Stimulated activated CD4-positive, alpha-beta T cell treated with anti-CD3 and anti-CD28 coated beads, Interleukin-4, amount 100 ng/mL, for 4 hours (primary cell): ENCODE data around the gene NPR2.

Experiments
- DNase-seq, 2 experiments: peaks; one replicate each; pipeline ENCODE4 v3.0.0-alpha.2; 2020

Gene NPR2

DNA sequence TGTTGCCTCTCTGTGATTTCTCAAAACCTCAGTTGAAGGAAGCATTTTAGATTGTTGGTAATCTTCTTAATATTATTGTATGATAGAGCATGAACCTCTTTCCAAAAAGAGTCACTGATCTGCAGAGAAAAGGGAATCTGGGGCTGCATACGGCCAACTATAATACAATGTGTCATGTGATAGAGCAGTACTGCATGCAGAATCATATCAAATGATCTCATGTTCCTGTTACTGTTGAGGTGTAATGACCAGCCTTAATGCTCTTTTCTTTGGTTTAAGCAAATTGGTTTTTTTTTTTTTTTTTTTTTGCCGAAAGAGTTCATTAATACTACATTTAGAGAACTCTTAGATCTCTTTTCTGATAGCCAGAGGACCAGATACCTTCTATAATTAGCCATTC lies 24.4 kb upstream of the NPR2 start:
- DNase-seq = no peak

GRCh38 chr9:35767458-35767857 lies 23.9 kb upstream of the NPR2 start:
- no peak for DNase-seq

DNA sequence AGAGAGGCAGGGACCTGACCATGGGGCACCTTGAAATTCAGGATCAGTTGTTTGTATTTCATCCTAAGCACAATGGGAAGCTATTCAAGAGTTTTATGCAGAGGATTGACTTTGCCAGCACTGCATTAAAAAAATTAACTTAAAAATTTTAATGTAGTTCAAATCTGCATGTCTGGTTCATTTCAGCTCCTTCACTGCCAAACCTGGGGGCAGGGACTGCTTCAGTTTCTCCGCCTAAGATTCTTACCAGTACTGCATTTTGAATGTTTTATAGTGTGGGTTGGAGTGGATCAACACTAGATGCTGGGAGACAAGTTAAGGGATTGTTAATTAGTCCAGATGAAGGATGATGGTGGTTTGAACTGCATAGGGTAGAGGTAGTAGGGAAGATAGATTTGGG lies 21.6 kb upstream of the NPR2 start:
- no peak for DNase-seq

- no peak for DNase-seq
Measured at GRCh38 chr9:35771075-35771433, 20.3 kb upstream of the NPR2 start.

DNA sequence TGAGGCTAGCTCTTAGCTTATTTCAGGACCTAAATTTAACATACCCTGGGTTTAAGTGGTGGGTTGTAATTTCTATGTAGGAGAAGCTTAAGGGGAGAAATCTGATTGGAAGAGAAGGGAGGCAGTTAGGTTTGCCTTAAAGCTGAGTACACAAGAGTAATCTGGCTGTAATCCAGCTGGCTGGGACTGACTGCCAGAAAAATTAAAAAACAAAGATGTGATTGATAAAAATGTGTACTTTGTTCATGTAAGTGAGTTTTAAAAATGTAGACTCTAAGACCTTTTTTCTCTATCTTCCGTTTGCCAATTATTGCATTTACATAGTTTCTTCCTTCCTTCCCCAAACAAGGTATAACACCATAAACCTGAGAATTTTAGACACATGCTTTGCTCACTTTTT lies 19.9 kb upstream of the NPR2 start:
- DNase-seq = no peak

DNA sequence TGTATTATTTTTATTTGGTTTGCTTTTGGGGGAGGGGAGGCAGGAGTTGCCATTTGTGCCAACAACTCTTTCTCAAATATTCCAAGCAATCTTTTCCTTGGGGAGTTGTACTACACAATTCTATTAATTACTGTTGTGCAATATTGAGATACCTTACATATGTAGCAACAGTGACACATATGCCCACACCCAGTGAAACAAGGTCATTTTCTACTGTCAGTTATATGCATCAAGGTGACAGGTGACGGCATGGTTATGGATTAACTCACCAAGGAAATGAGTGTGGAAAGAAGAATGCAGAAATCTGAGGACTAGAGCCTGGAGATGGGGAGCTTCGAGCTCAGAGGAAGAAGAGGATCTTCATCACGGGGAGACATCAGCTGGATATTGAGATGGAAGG lies 19.4 kb upstream of the NPR2 start:
- DNase-seq = no peak

- DNase-seq = no peak
Measured at GRCh38 chr9:35774907-35775635, 16.3 kb upstream of the NPR2 start.

GRCh38 chr9:35776018-35776417 lies 15.4 kb upstream of the NPR2 start:
- DNase-seq = no peak

- DNase-seq = no peak
Measured at GRCh38 chr9:35778496-35778895, 12.9 kb upstream of the NPR2 start.

- no peak for DNase-seq
Measured at GRCh38 chr9:35781066-35781465, 10.3 kb upstream of the NPR2 start.

GRCh38 chr9:35783418-35783817 lies 8.0 kb upstream of the NPR2 start:
- no peak for DNase-seq

DNA sequence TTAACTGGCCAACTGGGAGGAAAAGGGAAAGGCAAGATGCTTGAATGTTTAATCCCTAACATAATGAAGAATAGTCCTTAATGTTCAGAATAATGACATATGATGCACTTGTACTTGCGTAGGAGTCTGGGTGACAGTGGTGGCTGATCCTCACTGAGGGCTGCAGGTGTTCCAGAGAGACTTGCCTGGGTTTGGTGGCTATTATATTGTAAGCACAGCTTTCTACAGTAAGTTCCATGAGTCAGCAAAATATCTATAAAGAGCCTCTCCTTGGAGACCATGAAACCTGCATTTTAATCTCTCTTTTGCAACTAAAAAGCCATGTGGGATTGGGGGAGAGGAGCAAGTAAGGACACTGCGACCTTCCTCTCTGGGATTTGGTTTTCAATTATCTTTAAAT lies 1.9 kb upstream of the NPR2 start:
- DNase-seq = no peak

DNA sequence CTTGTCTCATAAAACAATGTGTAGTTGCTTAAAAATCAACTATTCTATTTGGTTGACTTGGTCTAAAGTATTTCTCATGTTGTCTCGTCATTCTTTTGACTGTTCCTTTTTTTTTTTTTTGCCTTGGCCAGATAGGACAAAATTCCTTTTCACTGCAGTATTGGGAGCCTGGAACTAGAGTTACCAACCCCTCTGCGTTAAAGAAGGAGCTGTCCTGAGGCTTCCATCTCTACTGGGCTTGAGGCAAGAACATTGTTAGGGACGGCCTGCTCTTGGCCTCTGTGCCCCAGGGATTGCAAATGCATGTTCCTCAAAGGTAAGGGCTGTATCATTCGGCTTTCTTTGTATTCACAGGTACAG lies 1.4 kb upstream of the NPR2 start:
- no peak for DNase-seq

GRCh38 chr9:35790385-35791296 lies 750 bp upstream of the NPR2 start:
- peak; percentile 31 to 45 for DNase-seq

- DNase-seq = no peak
Measured at GRCh38 chr9:35792024-35792813, 828 bp downstream of the NPR2 start.

DNA sequence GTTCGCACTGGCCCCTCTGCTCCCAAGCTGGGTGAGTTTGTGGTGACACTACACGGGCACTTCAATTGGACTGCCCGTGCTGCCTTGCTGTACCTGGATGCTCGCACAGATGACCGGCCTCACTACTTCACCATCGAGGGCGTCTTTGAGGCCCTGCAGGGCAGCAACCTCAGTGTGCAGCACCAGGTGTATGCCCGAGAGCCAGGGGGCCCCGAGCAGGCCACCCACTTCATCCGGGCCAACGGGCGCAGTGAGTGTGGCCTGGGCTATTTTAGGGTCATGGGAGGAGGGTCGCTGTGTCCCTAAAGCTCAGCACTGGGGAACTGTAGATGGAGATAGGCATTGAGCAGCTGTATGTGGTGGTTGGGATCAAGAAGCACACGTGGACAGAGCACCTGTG lies 1.4 kb downstream of the NPR2 start:
- no peak for DNase-seq

DNA sequence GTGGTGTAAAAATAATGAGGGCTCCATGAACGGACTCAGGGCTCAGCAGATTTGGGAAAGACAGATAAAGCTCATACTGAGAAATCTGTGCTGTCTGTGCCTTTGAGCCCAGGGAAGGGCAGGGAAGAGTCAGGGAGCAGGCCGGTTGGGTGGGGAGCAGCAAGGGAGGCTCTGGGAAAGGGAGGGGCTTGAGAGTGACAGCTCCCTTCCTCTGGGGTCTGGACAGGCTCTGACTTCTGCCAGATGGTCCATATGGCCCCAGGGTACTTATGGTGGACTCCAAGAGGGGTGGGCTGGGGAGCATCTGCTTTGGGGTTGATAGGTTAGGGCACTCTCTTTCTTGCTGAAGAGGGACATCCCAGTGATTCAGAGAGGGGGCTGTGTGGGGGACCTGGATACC lies 2.1 kb downstream of the NPR2 start:
- DNase-seq = no peak

DNA sequence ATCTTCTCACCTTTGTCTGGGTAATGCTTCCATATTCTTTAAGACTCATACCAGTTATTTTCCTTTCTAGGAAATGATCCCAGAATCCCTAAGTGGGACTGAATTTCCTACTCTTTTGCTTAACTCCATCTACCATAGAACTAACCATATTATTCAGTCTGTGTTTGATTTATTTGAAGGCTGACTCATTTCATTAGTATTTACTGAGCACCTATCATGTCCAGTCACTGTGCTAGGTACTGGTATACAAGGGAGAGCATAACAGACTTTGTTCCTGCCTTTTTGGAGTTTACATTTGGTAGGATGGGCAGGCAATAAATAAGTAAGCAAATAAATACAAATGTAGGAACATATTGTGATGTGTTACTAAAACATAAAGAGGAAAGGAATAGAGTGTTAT lies 4.3 kb downstream of the NPR2 start:
- no peak for DNase-seq

DNA sequence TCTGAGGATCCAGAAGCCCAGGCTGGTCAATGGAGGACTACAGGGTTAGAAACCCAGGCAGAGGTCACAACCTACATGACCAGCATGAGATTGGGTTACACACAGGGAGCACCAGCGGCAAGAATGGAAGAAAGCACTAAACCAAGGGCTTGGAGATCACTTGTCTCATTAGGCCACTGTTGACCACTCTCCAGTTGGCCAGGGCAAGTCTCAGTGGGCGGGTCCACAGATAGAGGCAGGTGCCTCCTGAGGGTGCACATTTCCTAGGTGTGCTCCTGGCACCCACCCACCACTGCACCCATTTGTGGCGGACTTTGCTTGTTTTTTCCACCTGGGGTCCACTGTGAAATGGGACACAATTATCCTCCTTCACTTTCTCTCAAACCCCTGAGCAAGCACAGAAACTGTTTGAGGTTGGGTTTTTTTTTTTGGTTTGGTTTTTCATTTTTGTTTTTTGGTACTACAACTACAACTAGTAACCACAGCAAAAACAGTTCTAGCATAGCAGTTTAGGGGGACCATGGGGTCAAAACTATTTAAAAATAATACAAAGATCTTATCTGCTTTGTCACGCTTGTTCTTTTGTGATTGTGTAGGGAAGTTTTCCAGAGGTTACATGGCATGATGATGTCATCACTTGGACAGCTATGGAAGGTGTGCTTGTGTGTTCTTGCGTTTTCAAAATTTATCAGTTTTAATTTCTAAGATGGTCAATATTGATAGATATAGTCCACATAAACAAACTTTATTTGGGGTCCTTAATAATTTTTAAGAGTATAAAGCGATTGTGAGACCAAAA lies 6.1 kb downstream of the NPR2 start:
- DNase-seq = no peak

DNA sequence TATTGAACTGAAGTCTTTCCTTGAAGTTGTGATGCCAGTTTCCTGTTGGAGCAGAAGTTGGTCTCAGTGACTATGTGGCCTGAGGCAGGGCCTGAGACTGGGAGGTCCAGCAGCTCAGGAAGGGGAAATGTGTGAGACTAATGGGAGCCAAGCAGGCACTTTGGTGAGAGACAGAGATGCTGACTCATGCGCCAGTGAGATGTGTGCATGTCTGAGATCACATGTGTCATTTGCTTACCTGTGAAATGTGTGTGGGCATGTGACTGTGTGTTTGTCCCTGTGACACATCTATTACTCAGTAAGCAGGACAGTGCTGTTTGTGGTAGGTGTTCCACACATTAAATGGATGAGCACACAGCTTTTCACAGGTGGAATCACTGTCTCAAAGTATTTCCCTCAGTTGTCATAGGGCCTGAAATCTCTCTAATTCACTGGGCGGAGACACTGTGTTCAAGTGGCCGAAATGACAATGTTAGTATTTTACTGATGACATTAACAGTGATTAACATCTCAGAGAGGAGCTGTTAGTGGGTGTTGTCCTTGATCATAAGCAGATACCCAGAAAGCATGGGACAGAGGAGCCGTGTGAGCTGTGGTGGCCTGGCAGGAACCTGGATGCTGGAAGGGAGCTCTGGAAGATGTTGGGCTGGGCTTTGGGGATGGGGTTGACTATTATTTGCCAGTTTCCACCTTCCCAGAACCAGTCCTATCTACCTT lies 7.4 kb downstream of the NPR2 start:
- DNase-seq = peak; percentile 26 to 53

- DNase-seq = no peak
Measured at GRCh38 chr9:35800530-35800929, 9.1 kb downstream of the NPR2 start.
